GM18873 (cell line): ENCODE results near the gene ACSL4.

ENCODE experiments used
- ATAC-seq: cut with Tn5 transposase; IDR thresholded peaks from one replicate; pipeline ENCODE4 v1.9.1; 2021; ENCODE audit warnings: mild to moderate bottlenecking, moderate library complexity, moderate number of reproducible peaks; ENCODE audit not compliant: unreplicated experiment, low FRiP score

ACSL4 gene

DNA sequence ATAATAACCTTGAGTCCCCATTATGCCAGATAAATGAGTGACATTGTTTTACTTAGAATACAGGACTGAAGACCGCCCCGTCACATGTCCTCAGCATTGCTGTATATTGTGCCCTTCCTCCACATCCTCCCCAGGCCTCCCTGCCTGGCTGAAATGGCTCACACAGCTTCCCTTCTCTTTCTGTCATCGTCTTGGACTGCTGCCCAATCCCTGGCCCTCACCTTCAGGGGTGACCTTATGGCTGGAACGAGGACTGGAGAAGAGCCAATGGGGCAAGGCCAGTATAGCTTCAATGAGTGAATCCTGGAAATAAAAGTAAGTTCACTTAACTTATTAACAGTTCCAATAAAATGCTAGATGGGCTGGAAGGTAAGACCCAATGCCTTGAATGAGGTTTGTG, 110.8 kb downstream of the ACSL4 start:
- no peak for ATAC-seq

DNA sequence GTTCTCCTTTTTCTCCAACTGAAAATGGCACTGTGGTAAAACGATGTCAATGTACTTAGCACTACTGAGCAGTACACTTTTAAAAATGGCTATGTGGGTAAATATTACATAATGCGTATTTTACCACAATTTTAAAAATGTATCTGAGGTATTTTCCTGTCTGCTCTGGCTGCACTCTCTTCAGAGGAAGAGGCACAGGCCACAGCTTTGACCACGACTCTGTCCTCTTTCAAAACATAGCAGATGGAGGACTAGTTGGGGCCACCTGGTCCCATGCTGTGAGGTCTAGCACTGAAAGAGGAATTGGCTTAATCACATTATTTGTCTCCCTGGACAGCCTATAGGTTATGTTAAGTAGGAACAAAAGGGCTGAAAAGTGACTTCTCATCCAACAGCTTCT, 113.3 kb downstream of the ACSL4 start:
- ATAC-seq: no peak

DNA sequence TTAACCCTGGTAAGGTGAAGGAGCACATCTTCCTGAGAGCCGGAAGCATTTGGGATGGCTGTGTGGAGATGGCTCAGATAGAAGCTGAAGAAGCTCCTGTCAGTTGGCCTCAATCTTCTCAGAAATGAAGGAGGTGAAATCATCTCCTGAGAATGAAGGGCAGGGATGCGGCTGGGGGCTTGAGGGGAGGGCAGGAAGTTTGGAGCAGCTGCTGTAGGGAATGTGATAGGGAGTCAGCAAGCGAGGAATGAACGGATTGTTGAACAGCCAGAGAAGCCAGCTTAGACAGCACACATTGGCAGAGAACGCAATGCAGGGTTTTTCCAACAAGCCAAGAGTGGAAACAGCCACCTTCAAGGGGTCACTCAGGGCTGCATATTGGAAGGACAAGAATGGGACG, 118.1 kb downstream of the ACSL4 start:
- no peak for ATAC-seq

DNA sequence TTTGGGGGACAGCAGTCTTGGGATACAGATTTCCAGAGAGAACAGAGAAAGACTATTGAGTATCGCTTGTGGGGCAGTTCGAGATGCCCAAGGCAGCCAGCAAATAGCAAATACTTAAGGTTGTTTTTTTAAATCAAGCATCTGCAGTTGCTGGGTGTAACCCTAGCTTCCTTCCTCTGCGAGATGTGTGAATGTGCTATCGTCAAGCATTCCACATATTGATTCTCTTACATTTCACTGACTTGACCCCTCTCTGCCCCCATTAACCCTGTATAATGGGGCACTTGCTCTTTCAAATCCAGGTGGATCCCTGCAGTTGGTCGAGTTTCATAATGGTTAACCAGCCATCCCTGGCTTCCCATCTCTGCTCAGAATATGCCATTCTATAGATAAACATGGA, 131.6 kb downstream of the ACSL4 start:
- no peak for ATAC-seq

DNA sequence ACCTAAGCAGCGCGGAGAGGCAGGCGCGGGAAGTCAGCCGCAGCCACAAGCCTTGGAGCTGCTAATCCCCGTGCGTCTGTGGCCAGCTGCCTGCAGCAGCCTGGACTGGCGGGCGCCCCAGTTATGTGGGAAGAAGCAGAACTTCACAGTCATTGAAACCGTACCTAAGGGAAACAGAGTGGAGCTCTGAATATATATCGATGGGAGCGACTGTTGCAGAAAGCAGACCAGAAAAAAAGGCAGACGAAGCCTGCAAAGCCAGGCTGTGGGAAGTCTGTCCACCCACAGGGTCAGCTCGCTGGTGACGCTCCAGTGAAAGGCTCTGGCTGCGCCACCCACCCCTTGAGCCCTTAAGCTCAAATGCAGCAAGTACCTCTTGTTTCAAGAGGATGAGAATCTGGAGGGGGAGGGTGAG, 132.8 kb downstream of the ACSL4 start:
- no peak for ATAC-seq

DNA sequence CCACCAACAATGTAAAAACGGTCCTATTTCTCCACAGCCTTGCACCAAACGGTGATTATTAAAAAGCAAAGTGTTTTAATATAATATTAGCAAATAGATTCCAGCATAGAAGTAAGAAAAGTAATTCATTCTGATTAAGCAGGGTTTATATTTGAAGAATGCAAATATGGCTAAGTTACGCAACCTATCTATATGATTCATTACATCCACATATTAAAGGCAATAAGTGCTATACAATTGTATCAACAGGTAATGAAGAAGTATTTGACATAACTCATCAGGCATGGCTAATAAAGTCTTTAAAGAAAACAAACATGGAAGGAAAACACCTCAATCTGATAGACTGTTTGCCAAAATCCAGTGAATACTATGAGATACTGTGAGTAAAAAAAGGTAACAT, 137.0 kb downstream of the ACSL4 start:
- no peak for ATAC-seq
